GM18498 (cell line): ENCODE results near the gene JCAD.
"Not testable (repeated sequence)": the region's sequence is repeated elsewhere in the genome, so short reads cannot be mapped to it uniquely, and the experiment has no call there.

Experiments
- ATAC-seq: cut with Tn5 transposase; IDR thresholded peaks from one replicate; pipeline ENCODE4 v1.9.1; 2021; ENCODE audit warnings: mild to moderate bottlenecking, moderate library complexity; ENCODE audit not compliant: unreplicated experiment

JCAD gene

DNA sequence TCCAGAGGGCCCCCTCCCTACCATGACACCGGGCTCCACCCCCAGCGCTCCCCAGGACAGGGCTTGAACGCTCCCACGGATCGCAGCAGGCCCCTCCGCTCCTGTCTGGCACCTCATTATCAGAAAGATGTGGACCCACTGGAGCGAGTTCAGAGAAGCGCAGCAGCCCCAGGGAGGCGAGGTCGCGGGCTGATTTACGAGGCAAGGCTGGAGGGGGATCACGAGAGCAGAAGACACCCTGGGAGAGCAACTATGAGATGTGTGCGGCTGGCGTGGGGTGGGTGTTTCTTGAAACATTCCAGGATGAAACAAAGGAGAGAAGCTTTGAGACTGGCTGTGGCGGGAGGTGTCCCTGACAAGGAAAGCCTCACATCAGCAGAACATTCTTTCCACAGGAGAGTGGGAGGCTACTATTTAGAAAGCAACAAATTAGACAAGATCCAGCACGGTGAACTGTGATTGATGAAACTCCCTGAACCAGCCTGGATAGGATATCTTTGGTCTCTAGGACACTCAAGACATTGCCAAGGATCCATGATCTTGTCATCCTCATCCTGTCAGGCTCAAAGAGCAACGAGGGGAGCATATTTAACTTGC lies 66.0 kb downstream of the JCAD start:
- ATAC-seq: no peak

DNA sequence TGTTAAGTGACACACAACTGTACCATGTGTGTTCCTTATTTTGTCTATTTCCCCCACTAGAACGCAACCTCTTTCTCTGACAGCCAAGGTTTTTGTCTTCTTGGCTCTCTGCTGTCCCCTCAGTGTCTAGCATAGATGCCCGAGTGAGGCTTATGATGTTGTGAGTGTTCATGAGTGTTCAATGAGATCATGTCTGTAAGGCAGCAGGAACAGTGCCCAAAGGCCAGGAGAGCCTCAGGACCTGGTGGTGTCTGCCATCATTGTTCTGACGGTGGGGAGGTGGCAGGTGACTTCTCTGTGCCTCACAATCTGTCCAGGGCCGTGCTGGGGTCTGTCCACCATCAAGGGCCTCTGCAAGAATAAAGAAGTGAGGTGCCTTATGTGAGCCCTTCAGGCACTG lies 66.5 kb downstream of the JCAD start:
- no peak for ATAC-seq

DNA sequence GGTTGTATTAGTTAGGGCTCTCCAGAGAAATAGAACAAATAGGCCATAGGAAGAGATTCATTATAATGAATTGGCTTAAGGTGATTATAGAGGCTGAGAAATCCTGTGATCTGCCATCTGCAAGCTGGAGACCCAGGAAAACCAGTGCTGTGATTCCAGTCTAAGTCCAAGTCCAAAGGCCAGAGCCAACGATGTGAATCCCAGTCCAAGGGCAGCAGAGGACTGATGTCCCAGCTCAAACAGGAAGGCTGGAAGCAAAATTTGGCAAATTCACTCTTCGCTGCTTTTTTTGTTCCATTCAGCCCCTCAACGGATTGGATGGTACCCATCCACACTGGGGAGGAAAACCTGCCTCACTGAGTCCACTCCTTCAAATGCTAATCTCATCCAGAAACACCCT lies 68.0 kb downstream of the JCAD start:
- no peak for ATAC-seq

DNA sequence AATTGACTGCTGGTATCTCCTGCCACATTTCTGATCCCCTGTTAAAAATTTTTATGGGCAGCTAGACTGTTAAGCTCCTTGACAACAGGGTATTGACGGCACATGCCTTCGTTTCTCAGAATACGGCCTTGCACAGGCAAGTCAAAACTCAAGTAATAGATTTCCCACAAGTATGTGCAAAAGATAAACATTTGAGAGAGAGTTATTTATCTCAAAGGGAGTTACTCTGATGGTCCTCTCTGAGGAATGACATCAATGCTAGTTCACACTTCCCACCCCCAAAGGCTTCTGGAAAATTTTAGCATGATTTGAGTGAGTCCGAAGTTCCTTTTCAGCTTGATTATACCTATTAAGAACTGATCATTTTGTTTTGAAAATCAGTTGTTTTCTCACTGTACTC lies 71.9 kb downstream of the JCAD start:
- no peak for ATAC-seq

DNA sequence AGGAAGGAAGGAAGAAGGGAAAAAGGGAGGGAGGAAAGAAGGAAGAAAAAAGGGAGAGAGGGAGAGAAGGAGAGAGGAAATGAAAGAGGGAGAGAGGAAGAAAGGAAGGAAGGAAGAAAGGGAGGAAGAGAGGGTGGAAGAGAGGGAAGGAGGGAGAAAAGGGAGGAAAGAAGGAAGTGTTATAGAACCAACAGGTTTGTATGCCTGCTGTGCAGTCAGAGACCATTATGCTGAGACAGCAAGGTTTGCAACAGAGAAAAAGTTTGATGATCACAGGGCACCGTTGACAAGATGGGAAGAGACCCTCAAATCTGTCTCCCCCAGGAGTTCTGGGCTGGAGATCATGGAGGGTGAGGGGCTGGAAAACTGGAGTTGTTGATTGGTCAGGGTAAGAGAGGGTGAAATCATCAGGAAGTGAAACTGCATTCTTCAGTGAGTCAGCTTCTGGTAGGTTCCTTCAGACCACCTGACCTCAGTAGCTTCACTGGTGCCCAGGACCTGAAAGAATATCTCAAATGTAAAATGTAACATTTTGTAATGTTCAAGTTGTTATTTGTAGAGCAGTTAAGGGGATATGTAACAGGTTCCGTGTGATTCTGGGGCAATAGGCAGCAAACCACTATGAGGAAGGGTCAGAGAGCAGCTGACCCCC lies 76.3 kb downstream of the JCAD start:
- no peak for ATAC-seq

DNA sequence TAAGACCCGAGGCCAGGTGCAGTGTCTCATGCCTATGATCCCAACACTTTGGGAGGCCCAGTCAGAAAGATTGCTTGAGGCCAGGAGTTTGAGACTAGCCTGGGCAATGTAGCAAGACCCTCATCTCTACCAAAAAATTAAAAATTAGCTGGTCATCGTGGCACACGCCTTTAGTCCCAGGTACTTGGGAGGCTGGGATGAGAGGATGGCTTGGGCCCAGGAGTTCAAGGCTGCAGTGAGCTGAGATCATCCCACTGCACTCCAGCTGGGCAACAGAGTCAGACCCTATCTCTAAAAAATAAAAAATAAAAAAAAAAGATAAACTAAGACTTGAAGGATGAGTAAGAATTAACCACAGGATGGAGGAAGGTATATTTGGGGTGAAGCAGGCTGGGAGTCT lies 77.9 kb downstream of the JCAD start:
- no peak for ATAC-seq

DNA sequence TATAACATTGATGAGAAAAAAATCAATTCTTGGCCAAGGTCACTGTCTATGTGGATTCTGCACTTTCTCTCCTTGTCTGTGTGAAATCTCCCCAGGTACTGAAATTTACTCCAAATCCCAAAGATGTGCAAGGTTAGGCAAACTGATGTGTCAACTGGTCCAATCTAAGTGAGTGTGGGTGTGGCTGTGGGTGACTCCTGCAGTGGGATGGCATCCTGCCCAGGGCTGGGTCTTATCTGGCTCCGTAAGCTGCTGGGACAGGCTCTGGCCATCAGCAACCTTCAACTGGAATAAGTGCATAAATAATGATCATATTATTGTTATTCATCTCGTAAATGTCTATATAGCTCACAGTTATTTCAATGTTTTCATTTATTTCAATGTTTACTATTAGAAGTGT lies 79.3 kb downstream of the JCAD start:
- ATAC-seq: no peak

DNA sequence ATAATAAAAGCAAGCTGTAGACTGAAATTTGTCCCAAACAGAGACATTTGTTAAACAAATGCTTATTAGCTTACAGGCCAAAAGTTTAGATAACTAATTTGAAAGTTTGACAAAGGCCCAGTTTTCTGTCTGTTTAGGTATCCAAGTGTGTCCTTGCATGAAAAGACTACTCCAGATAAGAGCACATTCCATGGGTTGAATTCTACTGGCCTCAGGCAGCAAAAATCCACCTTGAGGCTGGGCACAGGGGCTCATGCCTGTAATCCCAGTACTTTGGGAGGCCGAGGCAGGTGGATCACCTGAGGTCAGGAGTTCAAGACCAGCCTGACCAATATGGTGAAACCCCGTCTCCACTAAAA lies 80.0 kb downstream of the JCAD start:
- not testable (repeated sequence) for ATAC-seq

DNA sequence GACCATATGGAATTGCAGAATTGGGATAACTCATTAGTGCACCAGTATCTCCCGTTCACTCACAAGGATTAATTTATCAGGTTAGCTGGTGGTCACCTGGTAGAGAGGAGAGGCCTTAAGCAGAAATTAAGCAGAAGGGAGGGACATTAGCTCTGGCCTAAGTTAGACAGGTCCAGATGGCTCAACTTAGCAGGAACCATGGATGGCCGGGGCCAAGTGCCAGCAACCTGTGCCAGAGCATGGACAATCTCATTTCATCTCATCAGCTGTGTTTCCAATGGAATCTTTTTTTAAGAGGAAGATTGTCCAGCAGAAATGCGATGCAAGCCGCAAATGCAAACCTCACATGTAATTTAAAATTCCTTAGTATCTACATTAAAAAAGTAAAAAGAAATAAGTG lies 82.2 kb downstream of the JCAD start:
- ATAC-seq: no peak

DNA sequence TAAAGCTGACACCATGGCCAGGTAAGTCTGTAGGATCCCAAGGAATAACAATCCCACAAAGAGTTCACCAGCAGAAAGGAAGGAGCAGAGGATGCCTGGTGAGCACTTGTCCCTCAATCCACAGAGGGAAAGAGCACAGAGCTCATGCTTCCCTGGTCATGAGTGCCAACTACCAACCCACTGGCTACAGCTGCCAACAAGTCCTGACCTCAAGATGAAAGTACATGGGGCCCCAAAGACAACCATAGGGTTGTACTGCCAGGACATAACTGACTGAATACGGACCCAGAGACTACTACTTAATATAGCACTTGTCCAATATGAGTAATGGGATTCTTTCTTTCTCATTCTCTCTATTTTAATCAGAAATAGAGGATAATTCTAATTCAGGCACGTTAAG lies 83.3 kb downstream of the JCAD start:
- no peak for ATAC-seq

DNA sequence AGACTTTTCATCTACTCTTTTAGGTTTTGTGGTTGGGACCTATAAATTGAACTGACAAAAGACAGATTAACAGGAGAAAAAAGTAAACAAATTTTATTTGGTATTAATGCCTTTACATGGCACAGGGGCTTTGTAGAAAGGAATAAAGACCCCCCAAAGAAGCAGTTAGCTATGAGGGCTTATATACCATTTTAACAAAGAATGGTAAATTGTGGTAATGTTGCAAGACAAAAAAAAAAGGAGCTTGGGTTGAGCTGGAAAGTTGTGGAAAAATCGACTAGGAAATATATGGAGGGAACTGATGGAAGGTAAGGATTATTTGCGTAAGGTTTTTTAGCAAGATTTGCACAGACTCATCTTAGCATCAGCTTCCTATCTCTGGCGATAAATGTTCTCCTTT lies 84.6 kb downstream of the JCAD start:
- ATAC-seq: no peak

DNA sequence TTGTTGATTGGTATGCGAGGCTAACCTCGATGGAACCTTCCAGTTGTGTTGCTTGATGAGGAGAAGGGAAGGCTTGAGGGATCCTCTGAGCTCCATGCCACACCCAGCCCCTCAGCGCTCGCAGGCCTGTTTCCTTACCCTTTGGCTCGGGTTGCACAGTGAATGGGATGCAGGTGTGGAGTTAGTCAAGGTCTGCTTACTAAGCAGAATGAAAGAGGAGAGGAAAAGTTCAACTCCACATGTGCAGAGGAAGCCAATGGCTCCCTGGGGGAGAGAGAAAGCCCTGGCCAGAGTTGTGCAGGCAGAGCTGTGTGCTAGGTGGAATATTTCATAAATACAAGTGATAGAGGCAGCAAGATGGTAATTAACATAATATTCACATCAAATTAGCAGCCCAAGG lies 85.5 kb downstream of the JCAD start:
- ATAC-seq: no peak

DNA sequence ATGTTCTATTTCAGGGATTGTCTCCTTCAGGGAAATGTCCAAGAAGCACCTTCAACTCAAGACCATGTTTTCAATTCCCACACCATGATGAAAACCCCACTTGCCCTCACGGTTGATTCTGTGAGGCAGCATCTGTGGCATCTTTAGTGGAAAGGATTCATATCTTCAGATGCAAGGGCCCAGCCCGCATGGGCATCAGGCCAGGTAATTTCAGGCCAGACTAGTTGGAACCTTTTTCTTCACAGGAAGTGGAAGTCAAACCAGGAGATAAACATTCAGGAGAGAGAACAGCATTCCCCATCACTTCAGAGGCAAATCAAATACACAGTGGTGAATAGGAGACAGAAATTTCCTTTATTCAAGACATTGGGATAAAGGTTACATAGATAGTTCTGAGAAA lies 88.8 kb downstream of the JCAD start:
- no peak for ATAC-seq

DNA sequence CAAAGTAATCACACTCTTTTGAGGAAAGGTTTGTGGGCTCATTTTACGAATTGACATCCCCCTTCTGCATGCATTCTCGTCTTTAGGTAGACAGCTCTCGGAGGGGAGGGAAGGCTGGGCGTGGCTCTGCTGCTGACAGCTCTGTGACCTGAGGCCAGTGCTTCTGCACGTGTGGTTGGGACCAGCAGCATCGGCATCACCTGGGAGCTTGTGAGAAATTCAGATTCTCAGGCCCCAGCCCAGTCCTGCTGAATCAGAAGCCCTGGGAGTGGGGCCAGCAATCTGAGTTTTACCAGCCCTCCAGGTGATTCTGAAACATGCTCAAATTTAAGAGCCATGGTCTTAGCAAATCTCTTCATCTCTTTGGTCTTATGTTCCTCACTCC lies 89.4 kb downstream of the JCAD start:
- no peak for ATAC-seq

DNA sequence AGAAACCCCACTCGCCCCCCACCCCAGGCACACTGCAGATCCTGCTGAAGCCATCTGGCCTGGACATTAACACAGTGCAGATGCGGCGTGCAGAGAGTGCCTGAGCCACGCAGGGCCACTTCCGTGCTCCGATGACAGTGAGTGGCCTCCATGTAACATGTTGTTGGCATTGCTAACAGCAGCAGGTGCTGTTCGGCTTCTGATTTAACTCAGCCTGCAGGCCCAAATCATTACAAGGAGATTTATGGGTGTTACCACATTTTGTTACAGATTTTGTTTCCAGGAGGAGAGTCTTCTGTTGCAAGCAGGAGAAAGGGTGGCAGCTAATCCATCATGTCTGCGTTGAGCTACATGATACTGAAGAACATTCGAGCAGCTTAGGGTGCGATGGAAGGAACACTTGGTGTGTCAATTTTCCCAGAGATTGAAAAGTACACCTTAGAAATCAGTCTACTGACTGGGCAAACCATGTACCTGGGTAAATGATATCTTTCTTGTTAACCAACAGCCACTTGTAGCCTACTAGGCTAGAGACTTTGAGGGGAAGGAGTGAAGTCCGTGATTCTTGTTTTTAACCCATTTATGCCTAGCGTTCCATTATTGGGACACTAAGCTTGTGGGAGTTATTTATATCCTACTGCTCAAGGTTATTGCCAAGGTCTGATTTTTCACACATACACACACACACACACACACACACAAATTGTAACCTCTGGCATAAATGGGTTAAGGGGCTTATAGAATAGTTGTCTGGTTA lies 90.0 kb downstream of the JCAD start:
- ATAC-seq: no peak

DNA sequence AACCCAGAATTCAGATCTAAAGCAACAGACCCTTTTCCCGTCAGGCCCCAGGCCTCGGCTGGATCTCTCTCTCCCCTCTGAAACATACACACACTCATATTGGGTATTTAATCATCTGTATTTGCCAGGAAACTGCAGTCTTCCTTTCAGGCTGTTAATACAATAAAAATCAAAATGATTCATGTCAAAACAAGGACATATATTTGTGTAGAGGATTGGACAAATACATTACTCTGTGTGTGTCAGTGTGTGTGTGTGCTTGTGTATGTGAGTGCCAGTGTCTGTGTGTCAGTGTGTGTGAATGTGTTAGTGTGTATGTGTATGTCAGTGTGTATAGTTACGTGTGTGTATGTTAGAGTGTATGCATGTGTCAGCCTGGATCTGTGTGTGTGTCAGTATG lies 90.8 kb downstream of the JCAD start:
- ATAC-seq: no peak

DNA sequence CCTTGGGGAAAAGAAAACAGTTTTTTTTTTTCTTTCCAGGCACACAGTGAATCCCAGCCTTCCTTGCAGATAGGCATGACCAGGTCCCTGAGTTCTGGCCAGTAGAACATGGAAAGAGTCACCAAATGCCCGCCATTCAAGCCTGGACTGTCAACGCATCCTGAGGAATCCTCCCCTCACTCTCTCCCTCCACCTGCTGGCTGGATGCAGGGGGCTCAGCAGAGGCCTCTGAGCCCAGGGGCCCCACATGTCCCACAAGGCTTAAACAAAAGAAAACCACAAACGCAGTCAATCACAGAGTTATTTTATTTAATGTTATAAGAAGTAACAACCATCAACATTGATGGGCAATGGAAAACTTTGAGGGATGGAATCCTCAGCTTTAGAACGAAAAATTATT lies 93.1 kb downstream of the JCAD start:
- no peak for ATAC-seq
